A673 (cell line): ENCODE measurements around the gene AQP6. TPM values are rescaled to one million over a fixed set of nuclear protein-coding genes. Genes with fewer than 3 reads are reported as not detected.

Experiments used
- BruUV-seq: library from RNA; stranded (reverse); fragments of 400-500 nt; replicated peaks from 2 replicates; lab custom pipeline; 2021; lab: Mats Ljungman, UMichigan
- CTCF ChIA-PET: fragments of 300-600 bp; sonication (Branson Sonifier 250); formaldehyde crosslinking; loops from one replicate; lab custom pipeline; 2022; ENCODE audit warnings: antibody characterized with exemption; lab: Charles Lee
- POLR2A ChIA-PET: fragments of 300-600 bp; sonication (Branson Sonifier 250); formaldehyde crosslinking; loops from one replicate; lab custom pipeline; 2022; ENCODE audit warnings: antibody characterized with exemption; ENCODE audit not compliant: low non-redundant PET; lab: Charles Lee
- DNase-seq: peaks from one replicate; pipeline ENCODE4 v3.0.0-alpha.2; 2015; ENCODE audit warnings: low spot score
- H3K27ac ChIP-seq: fragments of 200-600 bp; sonication (generic); 2 replicates; pipeline ENCODE4 v1.5.1; 2016; ENCODE audit warnings: mixed run types, low read depth, mild to moderate bottlenecking, mixed read lengths, antibody characterized with exemption, low read length; ENCODE audit not compliant: poor library complexity, severe bottlenecking
- H3K27me3 ChIP-seq: fragments of 200-600 bp; sonication (generic); replicated peaks from 2 replicates; pipeline ENCODE4 v1.6.1; 2017; ENCODE audit warnings: mixed run types, low read depth, mild to moderate bottlenecking, mixed read lengths, antibody characterized with exemption, low read length; ENCODE audit not compliant: insufficient read depth, poor library complexity
- H3K36me3 ChIP-seq: fragments of 200-600 bp; sonication (generic); 2 replicates; pipeline ENCODE4 v1.6.1; 2016; ENCODE audit warnings: mixed run types, mild to moderate bottlenecking, mixed read lengths, antibody characterized with exemption, low read length; ENCODE audit not compliant: insufficient read depth, poor library complexity, severe bottlenecking
- H3K4me1 ChIP-seq: fragments of 200-600 bp; sonication (generic); 2 replicates; pipeline ENCODE4 v1.6.1; 2017; ENCODE audit warnings: mixed run types, mild to moderate bottlenecking, mixed read lengths, antibody characterized with exemption, low read length; ENCODE audit not compliant: insufficient read depth, poor library complexity, severe bottlenecking
- H3K4me3 ChIP-seq: fragments of 200-600 bp; sonication (generic); 2 replicates; pipeline ENCODE4 v1.5.1; 2016; ENCODE audit warnings: low read depth, mixed run types, mild to moderate bottlenecking, mixed read lengths, low read length; ENCODE audit not compliant: poor library complexity, severe bottlenecking
- H3K9me3 ChIP-seq: fragments of 200-600 bp; sonication (generic); 2 replicates; pipeline ENCODE4 v1.6.1; 2016; ENCODE audit warnings: mixed run types, low read depth, mild to moderate bottlenecking, mixed read lengths, antibody characterized with exemption, low read length; ENCODE audit not compliant: poor library complexity, severe bottlenecking
- CTCF ChIP-seq: fragments of 300-800, 200-600 bp; sonication (generic); conservative IDR thresholded peaks from 2 replicates; pipeline ENCODE4 v1.5.1; 2017; ENCODE audit warnings: low read depth, mild to moderate bottlenecking, antibody characterized with exemption, low read length, moderate library complexity, mixed read lengths
- EZH2 ChIP-seq: fragments of 200-600 bp; sonication (generic); IDR thresholded peaks from 2 replicates; pipeline ENCODE4 v1.6.1; 2017; ENCODE audit warnings: borderline replicate concordance, low read depth, mild to moderate bottlenecking, mixed read lengths, antibody characterized with exemption, low read length; ENCODE audit not compliant: poor library complexity, severe bottlenecking
- intact Hi-C: fragments of 100-400 bp; cut with micrococcal nuclease; formaldehyde crosslinking; loops from one replicate; pipeline ENCODE4 v1.10.0; 2022; ENCODE audit not compliant: unreplicated experiment
- total RNA-seq: library from RNA; stranded (reverse); gene quantifications from 2 replicates; pipeline ENCODE4 v1.2.3, GENCODE V29; 2021

Gene AQP6
- total RNA-seq, 1 experiment from 2014 or later = not detected

GRCh38 chr12:49954863-49955830, 17.6 kb upstream of the AQP6 start:
- no peaks in the 10 kb centered on the region for H3K36me3 ChIP-seq
- no peak overlapping the region for H3K4me3 ChIP-seq
- H3K9me3 ChIP-seq = no peaks in the 10 kb centered on the region
- DNase-seq = no peak
- intact Hi-C loops = no loop called here
- H3K27me3 ChIP-seq = peaks cover 37% of the 10 kb centered on the region
- TF ChIP-seq EZH2 = no peak
- no peak for TF ChIP-seq CTCF
- no peaks in the 10 kb centered on the region for H3K4me1 ChIP-seq
- no TSS peak for BruUV-seq
- CTCF ChIA-PET = no interaction called here
- POLR2A ChIA-PET = no interaction called here
- no peak overlapping the region for H3K27ac ChIP-seq

GRCh38 chr12:49955899-49956662, 16.7 kb upstream of the AQP6 start:
- TF ChIP-seq EZH2 = no peak
- no peak for TF ChIP-seq CTCF
- H3K4me1 ChIP-seq = no peaks in the 10 kb centered on the region
- no peak overlapping the region for H3K4me3 ChIP-seq
- POLR2A ChIA-PET = no interaction called here
- CTCF ChIA-PET = no interaction called here
- no peaks in the 10 kb centered on the region for H3K36me3 ChIP-seq
- intact Hi-C loops = no loop called here
- BruUV-seq = no TSS peak
- H3K9me3 ChIP-seq = no peaks in the 10 kb centered on the region
- DNase-seq = no peak
- H3K27ac ChIP-seq = no peak overlapping the region
- peaks cover 46% of the 10 kb centered on the region for H3K27me3 ChIP-seq

- Histone ChIP-seq H3K36me3 (no peaks in the 10 kb centered on the region), H3K27ac (no peak overlapping the region), H3K9me3 (no peaks in the 10 kb centered on the region), H3K4me1 (no peaks in the 10 kb centered on the region), H3K27me3 (peaks cover 52% of the 10 kb centered on the region), H3K4me3 (no peak overlapping the region)
- no peak for DNase-seq
- ChIA-PET POLR2A (no interaction called here), CTCF (no interaction called here)
- intact Hi-C loops = no loop called here
- no TSS peak for BruUV-seq
- TF ChIP-seq CTCF = no peak
- no peak for TF ChIP-seq EZH2
These were observed 15.8 kb upstream of the AQP6 start for GRCh38 chr12:49956663-49957569.
